Measurements from ENCODE around the gene BNIP2. TPM values are rescaled to one million over a fixed set of nuclear protein-coding genes. Genes with fewer than 3 reads are reported as not detected.
"Not testable (repeated sequence)": the region's sequence is repeated elsewhere in the genome, so short reads cannot be mapped to it uniquely, and the experiment has no call there.

BNIP2 gene
- total RNA-seq, 1 donor from 2014 or later = 81.4 TPM

GRCh38 chr15:59637507-59637906, 51.6 kb downstream of the BNIP2 start:
- H3K27ac Mint-ChIP-seq; H3K9me3 Mint-ChIP-seq; H3K27ac ChIP-seq; H3K4me1 ChIP-seq; H3K4me2 ChIP-seq; H3K9ac ChIP-seq; H3K4me1 Mint-ChIP-seq; H3K4me3 ChIP-seq; H3K36me3 ChIP-seq; H3K9me3 ChIP-seq (ENCODE audit: low read depth); H2AFZ ChIP-seq (replicated peaks); H3F3A ChIP-seq (ENCODE audit: low read depth); H3K79me2 ChIP-seq (ENCODE audit: low read depth); DNase-seq (ENCODE audit: low spot score); H3K27me3 ChIP-seq; H4K20me1 ChIP-seq (ENCODE audit: low read depth); H3K4me3 Mint-ChIP-seq; H3K27me3 Mint-ChIP-seq (ENCODE audit: insufficient read depth, low read depth): not testable (repeated sequence)
- TF ChIP-seq, protein P1, sequence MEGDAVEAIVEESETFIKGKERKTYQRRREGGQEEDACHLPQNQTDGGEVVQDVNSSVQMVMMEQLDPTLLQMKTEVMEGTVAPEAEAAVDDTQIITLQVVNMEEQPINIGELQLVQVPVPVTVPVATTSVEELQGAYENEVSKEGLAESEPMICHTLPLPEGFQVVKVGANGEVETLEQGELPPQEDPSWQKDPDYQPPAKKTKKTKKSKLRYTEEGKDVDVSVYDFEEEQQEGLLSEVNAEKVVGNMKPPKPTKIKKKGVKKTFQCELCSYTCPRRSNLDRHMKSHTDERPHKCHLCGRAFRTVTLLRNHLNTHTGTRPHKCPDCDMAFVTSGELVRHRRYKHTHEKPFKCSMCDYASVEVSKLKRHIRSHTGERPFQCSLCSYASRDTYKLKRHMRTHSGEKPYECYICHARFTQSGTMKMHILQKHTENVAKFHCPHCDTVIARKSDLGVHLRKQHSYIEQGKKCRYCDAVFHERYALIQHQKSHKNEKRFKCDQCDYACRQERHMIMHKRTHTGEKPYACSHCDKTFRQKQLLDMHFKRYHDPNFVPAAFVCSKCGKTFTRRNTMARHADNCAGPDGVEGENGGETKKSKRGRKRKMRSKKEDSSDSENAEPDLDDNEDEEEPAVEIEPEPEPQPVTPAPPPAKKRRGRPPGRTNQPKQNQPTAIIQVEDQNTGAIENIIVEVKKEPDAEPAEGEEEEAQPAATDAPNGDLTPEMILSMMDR (IDR thresholded peaks at IDR 0.05) = peak; percentile 8
- H3K36me3 Mint-ChIP-seq = peaks cover 22% of the 10 kb centered on the region

DNA sequence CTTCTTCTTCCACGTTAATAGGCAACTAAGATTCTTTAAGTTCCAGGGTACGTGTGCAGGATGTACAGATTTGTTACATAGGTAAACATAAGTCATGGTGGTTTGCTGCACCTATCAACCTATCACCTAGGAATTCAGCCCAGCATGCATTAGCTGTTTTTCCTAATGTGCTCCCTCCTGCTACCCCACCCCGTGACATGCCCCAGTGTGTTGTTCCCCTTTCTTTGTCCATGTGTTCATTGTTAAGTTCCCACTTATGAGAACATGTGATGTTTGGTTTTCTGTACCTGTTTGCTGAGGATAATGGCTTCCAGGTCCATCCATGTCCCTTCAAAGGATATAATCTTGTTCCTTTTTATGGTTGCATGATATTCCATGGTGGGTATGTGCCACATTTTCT, 52.9 kb downstream of the BNIP2 start:
- no peak for DNase-seq (ENCODE audit: low spot score)
- Histone ChIP-seq H3K9ac (no peak overlapping the region), H3K4me1 (no peaks in the 10 kb centered on the region), H3K36me3 (peaks cover 7% of the 10 kb centered on the region), H3K9me3 (ENCODE audit: low read depth) (no peaks in the 10 kb centered on the region), H3K4me2 (no peak overlapping the region), H3K79me2 (ENCODE audit: low read depth) (no peaks in the 10 kb centered on the region), H3F3A (ENCODE audit: low read depth) (no peaks in the 10 kb centered on the region), H3K27ac (no peak overlapping the region), H3K27me3 (no peaks in the 10 kb centered on the region), H2AFZ (replicated peaks) (no peak overlapping the region), H4K20me1 (ENCODE audit: low read depth) (no peaks in the 10 kb centered on the region), H3K4me3 (no peak overlapping the region)
- peaks cover 3% of the 10 kb centered on the region for H3K4me1 Mint-ChIP-seq
- TF ChIP-seq, protein P1 (IDR thresholded peaks at IDR 0.05) = no peak
- TF ChIP-seq EZH2 (IDR thresholded peaks at IDR 0.05) (no peak), EZH2phosphoT487 (IDR thresholded peaks at IDR 0.05) (no peak)
- H3K4me3 Mint-ChIP-seq = no peak overlapping the region
- H3K9me3 Mint-ChIP-seq = no peaks in the 10 kb centered on the region
- no peak overlapping the region for H3K27ac Mint-ChIP-seq
- H3K27me3 Mint-ChIP-seq (ENCODE audit: insufficient read depth, low read depth) = peaks cover 2% of the 10 kb centered on the region
- H3K36me3 Mint-ChIP-seq = peaks cover 21% of the 10 kb centered on the region

GRCh38 chr15:59632714-59633113, 56.4 kb downstream of the BNIP2 start:
- Mint-ChIP-seq H3K36me3 (peaks cover 12% of the 10 kb centered on the region), H3K27me3 (ENCODE audit: insufficient read depth, low read depth) (peaks cover 2% of the 10 kb centered on the region), H3K4me1 (peaks cover 3% of the 10 kb centered on the region), H3K27ac (no peak overlapping the region), H3K4me3 (no peak overlapping the region), H3K9me3 (no peaks in the 10 kb centered on the region)
- Histone ChIP-seq H4K20me1 (ENCODE audit: low read depth) (no peaks in the 10 kb centered on the region), H3F3A (ENCODE audit: low read depth) (no peaks in the 10 kb centered on the region), H3K9ac (no peak overlapping the region), H3K4me2 (no peak overlapping the region), H3K4me1 (no peaks in the 10 kb centered on the region), H2AFZ (replicated peaks) (no peak overlapping the region), H3K27me3 (no peaks in the 10 kb centered on the region), H3K4me3 (no peak overlapping the region), H3K36me3 (no peaks in the 10 kb centered on the region), H3K79me2 (ENCODE audit: low read depth) (no peaks in the 10 kb centered on the region), H3K27ac (no peak overlapping the region), H3K9me3 (ENCODE audit: low read depth) (no peaks in the 10 kb centered on the region)
- peak; percentile 69 for DNase-seq (ENCODE audit: low spot score)
- TF ChIP-seq, protein P1 (IDR thresholded peaks at IDR 0.05) = peak; percentile 59
- TF ChIP-seq EZH2phosphoT487 (IDR thresholded peaks at IDR 0.05) = no peak

DNA sequence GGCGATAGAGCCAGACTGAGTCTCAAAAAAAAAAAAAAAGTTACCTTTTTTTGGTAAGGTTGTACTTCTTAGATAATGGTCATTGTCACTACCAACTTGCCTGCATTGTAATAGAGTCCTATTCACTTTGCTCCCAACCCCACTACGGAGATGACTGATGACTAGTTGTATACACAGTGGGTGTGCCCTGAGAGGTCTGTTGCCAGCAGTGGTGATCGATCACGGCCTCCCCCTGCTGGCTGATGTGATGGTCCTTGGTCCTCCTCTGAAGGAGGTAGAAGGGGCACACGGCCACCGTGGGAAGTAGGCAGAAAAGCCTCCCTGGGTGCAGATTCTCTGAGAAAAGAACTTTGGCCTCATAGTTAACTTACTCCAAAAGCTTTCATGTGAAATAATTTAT, 66.8 kb downstream of the BNIP2 start:
- no peak overlapping the region for H3K9ac ChIP-seq
- H3K27me3 Mint-ChIP-seq (ENCODE audit: insufficient read depth, low read depth) = no peaks in the 10 kb centered on the region
- no peak overlapping the region for H3K4me2 ChIP-seq
- no peak overlapping the region for H2AFZ ChIP-seq (replicated peaks)
- H3K9me3 Mint-ChIP-seq = no peaks in the 10 kb centered on the region
- no peaks in the 10 kb centered on the region for H3F3A ChIP-seq (ENCODE audit: low read depth)
- H3K9me3 ChIP-seq (ENCODE audit: low read depth) = no peaks in the 10 kb centered on the region
- no peaks in the 10 kb centered on the region for H3K36me3 ChIP-seq
- no peaks in the 10 kb centered on the region for H4K20me1 ChIP-seq (ENCODE audit: low read depth)
- no peaks in the 10 kb centered on the region for H3K79me2 ChIP-seq (ENCODE audit: low read depth)
- no peak overlapping the region for H3K27ac Mint-ChIP-seq
- DNase-seq (ENCODE audit: low spot score) = peak; percentile 55
- H3K27ac ChIP-seq = no peak overlapping the region
- no peak for TF ChIP-seq EZH2phosphoT487 (IDR thresholded peaks at IDR 0.05)
- TF ChIP-seq, protein P1 (IDR thresholded peaks at IDR 0.05) = peak; percentile 58
- H3K27me3 ChIP-seq = peaks cover 7% of the 10 kb centered on the region
- no peak overlapping the region for H3K4me3 ChIP-seq
- H3K36me3 Mint-ChIP-seq = no peaks in the 10 kb centered on the region
- no peaks in the 10 kb centered on the region for H3K4me1 Mint-ChIP-seq
- H3K4me1 ChIP-seq = peaks cover 8% of the 10 kb centered on the region
- H3K4me3 Mint-ChIP-seq = no peak overlapping the region

All from neural progenitor cell (in vitro differentiated cells).